Kidney (tissue), 14 donors: ENCODE results near the gene JMJD1C. TPM values are rescaled to one million over a fixed set of nuclear protein-coding genes. Genes with fewer than 3 reads are reported as not detected.
"Not testable (repeated sequence)": the region's sequence is repeated elsewhere in the genome, so short reads cannot be mapped to it uniquely, and the experiment has no call there.

Experiments used
- DNase-seq, 5 donors: peaks; one replicate each; pipeline ENCODE4 v3.0.0-alpha.2; 2013 to 2020
- FAIRE-seq: peaks from 2 replicates; lab custom pipeline; 2012; peaks lifted over from hg19 to GRCh38; lab: Jason Lieb, UNC
- H3K27ac ChIP-seq, 2 donors: one replicate each; pipeline ENCODE4 v1.7.0; 2013; ENCODE audit warnings: low read depth in 2 of 2, low read length in 2 of 2, inconsistent platforms in 1 of 2
- H3K27me3 ChIP-seq: one replicate; pipeline ENCODE4 v1.7.1; 2013; ENCODE audit warnings: low read length, inconsistent platforms; ENCODE audit not compliant: control insufficient read depth, insufficient read depth
- H3K36me3 ChIP-seq, 3 donors: one replicate each; pipeline versions ENCODE4 v1.7.0 to v1.7.1; 2013; ENCODE audit warnings: low read length in 3 of 3, control low read depth in 1 of 3, inconsistent platforms in 1 of 3; ENCODE audit not compliant: insufficient read depth in 3 of 3, control insufficient read depth in 2 of 3
- H3K4me1 ChIP-seq, 3 donors: one replicate each; pipeline versions ENCODE4 v1.7.0 to v1.7.1; 2013; ENCODE audit warnings: low read length in 3 of 3, inconsistent platforms in 1 of 3, low read depth in 1 of 3; ENCODE audit not compliant: control insufficient read depth in 2 of 3, insufficient read depth in 2 of 3
- H3K4me3 ChIP-seq, 3 donors: one replicate each; pipeline versions ENCODE4 v1.7.0 to v1.8.1; 2013; ENCODE audit warnings: low read length in 3 of 3, control low read depth in 1 of 3, inconsistent platforms in 1 of 3
- H3K9ac ChIP-seq, 3 donors: one replicate each; pipeline versions ENCODE4 v1.7.0 to v1.7.1; 2013; ENCODE audit warnings: low read length in 3 of 3, control low read depth in 1 of 3, inconsistent platforms in 1 of 3
- H3K9me3 ChIP-seq, 3 donors: one replicate each; pipeline versions ENCODE4 v1.7.0 to v1.7.1; 2013; ENCODE audit warnings: low read length in 3 of 3, control low read depth in 1 of 3, inconsistent platforms in 1 of 3; ENCODE audit not compliant: control insufficient read depth in 2 of 3, insufficient read depth in 1 of 3
- intact Hi-C: fragments of 100-400 bp; cut with DNase I; formaldehyde crosslinking; loops from one replicate; pipeline ENCODE4 v1.11.1; 2022
- polyA plus RNA-seq: library from polyadenylated mRNA; stranded (reverse); fragments of 350-450 nt; fragmentation: Illumina TruSeq; extraction: RNeasy Lipid Tissue Mini Kit (QIAGEN cat#74804); gene quantifications from one replicate; pipeline ENCODE4 v1.2.3, GENCODE V29; 2014; ENCODE audit warnings: low read depth, low replicate concordance; ENCODE audit not compliant: insufficient read depth
- total RNA-seq: library from RNA; stranded (reverse); fragmentation: NEBNext Ultra II Directional; extraction: Animal tissue kit (Norgen Biotek cat#: 25700); gene quantifications from one replicate; pipeline ENCODE4 v1.2.1, GENCODE V29; 2021
- TF ChIP-seq, protein P1 (sequence below): IDR thresholded peaks from 3 replicates; pipeline ENCODE4 v1.5.1; 2012; ENCODE audit warnings: mild to moderate bottlenecking, moderate library complexity, borderline replicate concordance; ENCODE audit not compliant: insufficient read depth; ENCODE audit errors: extremely low read depth
- donor health status: control.
- donor health status: control.
- donor health status: control.
- donor health status: control.
- donor health status: control.
- donor health status: DM: yes; HTN: yes; CAD: no.
- donor health status: Normal renal cell carcinoma (clear cell type).

The JMJD1C gene
- total and polyA plus RNA-seq, 2 donors from 2014 or later: 18.9 to 92.9 TPM

DNA sequence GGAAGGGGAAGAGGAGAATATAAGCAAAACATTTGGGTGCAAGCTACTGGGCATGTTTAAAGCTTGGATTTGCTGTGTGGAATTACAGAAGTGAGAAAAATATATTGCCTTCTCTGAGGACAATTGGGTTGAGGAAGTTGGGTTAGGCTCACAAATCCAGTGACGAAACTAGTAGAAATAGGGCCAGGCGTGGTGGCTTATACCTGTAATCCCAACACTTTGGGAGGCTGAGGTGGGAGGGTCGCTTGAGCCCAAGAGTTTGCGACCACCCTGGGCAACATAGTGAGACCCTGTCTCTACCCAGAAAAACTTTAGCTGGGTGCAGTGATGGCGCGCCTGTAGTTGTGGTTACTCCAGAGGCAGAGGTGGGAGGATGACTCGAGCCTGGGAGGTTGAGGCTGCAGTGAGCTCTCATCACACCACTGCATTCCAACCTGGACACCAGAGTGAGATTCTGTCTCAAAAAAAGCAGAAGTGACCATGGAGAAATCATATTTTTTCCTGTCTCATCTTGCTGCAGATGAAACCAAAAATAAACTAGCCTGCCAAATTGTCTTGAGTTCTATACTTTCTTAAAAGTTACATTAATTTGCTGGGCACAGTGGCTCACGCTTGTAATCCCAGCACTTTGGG is 310.3 kb downstream of the JMJD1C start:
- TF ChIP-seq, protein P1, sequence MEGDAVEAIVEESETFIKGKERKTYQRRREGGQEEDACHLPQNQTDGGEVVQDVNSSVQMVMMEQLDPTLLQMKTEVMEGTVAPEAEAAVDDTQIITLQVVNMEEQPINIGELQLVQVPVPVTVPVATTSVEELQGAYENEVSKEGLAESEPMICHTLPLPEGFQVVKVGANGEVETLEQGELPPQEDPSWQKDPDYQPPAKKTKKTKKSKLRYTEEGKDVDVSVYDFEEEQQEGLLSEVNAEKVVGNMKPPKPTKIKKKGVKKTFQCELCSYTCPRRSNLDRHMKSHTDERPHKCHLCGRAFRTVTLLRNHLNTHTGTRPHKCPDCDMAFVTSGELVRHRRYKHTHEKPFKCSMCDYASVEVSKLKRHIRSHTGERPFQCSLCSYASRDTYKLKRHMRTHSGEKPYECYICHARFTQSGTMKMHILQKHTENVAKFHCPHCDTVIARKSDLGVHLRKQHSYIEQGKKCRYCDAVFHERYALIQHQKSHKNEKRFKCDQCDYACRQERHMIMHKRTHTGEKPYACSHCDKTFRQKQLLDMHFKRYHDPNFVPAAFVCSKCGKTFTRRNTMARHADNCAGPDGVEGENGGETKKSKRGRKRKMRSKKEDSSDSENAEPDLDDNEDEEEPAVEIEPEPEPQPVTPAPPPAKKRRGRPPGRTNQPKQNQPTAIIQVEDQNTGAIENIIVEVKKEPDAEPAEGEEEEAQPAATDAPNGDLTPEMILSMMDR: no peak
- H3K9me3 ChIP-seq: no peaks in the 10 kb centered on the region
- H3K4me1 ChIP-seq: no peaks in the 10 kb centered on the region
- DNase-seq: no peak
- FAIRE-seq: no peak
- intact Hi-C loops: no loop called here
- no peaks in the 10 kb centered on the region for H3K27me3 ChIP-seq
- no peak overlapping the region for H3K9ac ChIP-seq
- peaks cover 0 to 10% (median 9%) of the 10 kb centered on the region in 3 donors for H3K36me3 ChIP-seq
- H3K4me3 ChIP-seq: no peak overlapping the region
- H3K27ac ChIP-seq: no peak overlapping the region

DNA sequence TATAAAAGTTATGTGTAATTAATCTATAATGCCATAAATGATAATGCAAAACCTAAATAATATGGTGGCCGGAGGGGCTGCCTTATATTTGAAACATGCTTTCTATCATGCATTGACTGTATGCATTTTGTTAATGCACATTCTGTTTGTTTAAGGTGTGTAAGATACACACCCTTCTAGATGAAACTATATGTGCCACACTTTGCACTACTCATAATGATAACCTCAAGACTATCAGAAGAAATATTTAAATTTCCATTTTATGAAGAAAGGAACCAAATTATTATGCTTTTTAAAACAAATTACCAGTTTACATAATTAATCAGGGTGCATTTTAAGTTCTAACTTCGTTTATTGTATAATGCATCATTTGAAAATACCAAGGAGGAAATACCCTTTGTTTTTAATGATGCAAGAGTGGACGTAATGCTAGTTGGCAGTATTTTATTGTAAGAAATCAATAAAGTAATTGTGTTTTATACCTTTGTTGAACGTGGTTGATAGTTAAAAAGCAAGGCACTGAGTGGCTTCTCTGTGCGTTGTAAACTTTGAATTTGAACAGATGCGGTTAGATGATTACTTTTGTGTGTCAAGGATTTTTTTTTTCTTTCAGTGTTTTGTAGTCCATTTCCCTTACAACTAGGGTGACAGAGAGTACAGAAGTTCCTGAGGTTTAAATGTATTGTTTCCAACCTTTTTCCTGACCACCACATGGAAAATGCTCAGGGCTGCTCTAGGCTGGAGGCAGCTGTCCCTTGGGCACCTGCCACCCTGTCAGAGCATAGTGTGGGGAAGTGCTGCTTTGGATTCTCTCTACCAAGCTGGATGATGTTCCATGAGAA is 311.0 kb downstream of the JMJD1C start:
- TF ChIP-seq, protein P1: no peak
- Histone ChIP-seq H3K36me3 (peaks cover 0 to 10% (median 9%) of the 10 kb centered on the region in 3 donors), H3K27ac (no peak overlapping the region), H3K9ac (no peak overlapping the region), H3K4me1 (no peaks in the 10 kb centered on the region), H3K9me3 (no peaks in the 10 kb centered on the region), H3K27me3 (no peaks in the 10 kb centered on the region), H3K4me3 (no peak overlapping the region)
- FAIRE-seq: no peak
- intact Hi-C loops: no loop called here
- DNase-seq: no peak

DNA sequence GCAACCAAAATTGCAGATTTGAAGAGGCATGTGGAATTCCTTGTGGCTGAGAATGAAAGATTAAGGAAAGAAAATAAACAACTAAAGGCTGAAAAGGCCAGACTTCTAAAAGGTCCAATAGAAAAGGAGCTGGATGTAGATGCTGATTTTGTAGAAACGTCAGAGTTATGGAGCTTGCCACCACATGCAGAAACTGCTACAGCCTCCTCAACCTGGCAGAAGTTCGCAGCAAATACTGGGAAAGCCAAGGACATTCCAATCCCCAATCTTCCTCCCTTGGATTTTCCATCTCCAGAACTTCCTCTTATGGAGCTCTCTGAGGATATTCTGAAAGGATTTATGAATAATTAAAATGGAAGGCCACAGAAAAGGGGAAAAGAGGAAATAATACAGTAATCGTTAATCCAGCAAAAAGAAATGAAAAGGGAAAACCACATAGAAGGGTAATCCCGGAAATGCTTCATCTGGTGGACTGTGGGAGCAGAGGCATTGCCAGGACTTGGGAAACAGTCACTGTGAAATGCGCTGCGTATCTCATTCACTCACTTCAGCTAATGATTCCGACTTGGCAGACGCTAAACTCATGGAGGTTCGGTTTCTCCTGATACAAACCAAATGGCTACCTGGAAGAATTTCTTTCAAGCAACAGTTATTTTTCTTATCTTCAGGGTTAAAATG is 311.8 kb downstream of the JMJD1C start:
- H3K27ac ChIP-seq, intact Hi-C loops: not testable (repeated sequence)
- peaks cover 0 to 10% (median 9%) of the 10 kb centered on the region in 3 donors for H3K36me3 ChIP-seq

DNA sequence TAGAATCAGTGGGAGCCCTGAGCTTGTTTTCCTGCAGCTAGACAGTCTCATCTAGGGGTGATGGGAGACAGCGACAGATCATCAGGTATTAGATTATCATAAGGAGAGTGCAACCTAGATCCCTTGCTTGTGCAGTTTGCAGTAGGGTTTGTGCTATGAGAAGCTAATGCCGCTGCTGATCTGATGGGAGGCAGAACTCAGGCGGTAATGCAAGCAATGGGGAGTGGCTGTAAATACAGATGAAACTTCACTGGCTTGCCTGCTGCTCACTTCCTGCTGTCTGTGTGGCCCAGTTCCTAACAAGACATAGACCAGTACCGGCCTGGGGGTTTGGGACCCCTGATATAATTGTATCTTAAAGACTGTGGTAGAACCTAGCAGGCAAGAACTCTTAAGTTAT is 315.0 kb downstream of the JMJD1C start:
- Histone ChIP-seq H3K4me1 (no peaks in the 10 kb centered on the region), H3K27me3 (no peaks in the 10 kb centered on the region), H3K4me3 (no peak overlapping the region), H3K27ac (no peak overlapping the region), H3K36me3 (peaks cover 0 to 10% (median 9%) of the 10 kb centered on the region in 3 donors), H3K9me3 (no peaks in the 10 kb centered on the region), H3K9ac (no peak overlapping the region)
- intact Hi-C loops: no loop called here
- TF ChIP-seq, protein P1: no peak
- FAIRE-seq: no peak
- no peak for DNase-seq

More for the DNA sequence above, 311.8 kb downstream of the JMJD1C start:
- not testable (repeated sequence) for H3K4me1 ChIP-seq, H3K9me3 ChIP-seq, FAIRE-seq, H3K9ac ChIP-seq, H3K27me3 ChIP-seq, DNase-seq, H3K4me3 ChIP-seq
